Aorta (tissue), 5 donors: ENCODE measurements around the gene TDP1. TPM values are rescaled to one million over a fixed set of nuclear protein-coding genes. Genes with fewer than 3 reads are reported as not detected.

Source experiments
- ATAC-seq: fragments of 200-7000 bp; cut with Tn5 transposase; one replicate; pipeline ENCODE4 v1.9.1; 2022; ENCODE audit warnings: moderate library complexity; ENCODE audit not compliant: low FRiP score
- DNase-seq, 2 donors: peaks; one replicate each; pipeline ENCODE4 v3.0.0-alpha.2; 2020
- H3K27ac ChIP-seq, 2 donors: one replicate each; pipeline ENCODE4 v1.5.1; 2013; ENCODE audit warnings: low read length in 2 of 2, mild to moderate bottlenecking in 2 of 2, moderate library complexity in 2 of 2, control low read depth in 1 of 2, inconsistent platforms in 1 of 2, low read depth in 1 of 2
- H3K27me3 ChIP-seq, 2 donors: one replicate each; pipeline ENCODE4 v1.6.1; 2013; ENCODE audit warnings: control low read depth in 1 of 2, low read length in 1 of 2, mild to moderate bottlenecking in 1 of 2, moderate library complexity in 1 of 2; ENCODE audit not compliant: insufficient read depth in 2 of 2, control insufficient read depth in 1 of 2
- H3K36me3 ChIP-seq, 2 donors: one replicate each; pipeline ENCODE4 v1.6.1; 2013; ENCODE audit warnings: control low read depth in 1 of 2, low read length in 1 of 2, mild to moderate bottlenecking in 1 of 2; ENCODE audit not compliant: insufficient read depth in 2 of 2, control insufficient read depth in 1 of 2
- H3K4me1 ChIP-seq, 2 donors: one replicate each; pipeline ENCODE4 v1.6.1; 2013; ENCODE audit warnings: low read length in 2 of 2, control low read depth in 1 of 2, mild to moderate bottlenecking in 1 of 2, moderate library complexity in 1 of 2; ENCODE audit not compliant: insufficient read depth in 2 of 2, control insufficient read depth in 1 of 2
- H3K4me3 ChIP-seq, 2 donors: one replicate each; pipeline ENCODE4 v1.5.1; 2013; ENCODE audit warnings: low read length in 2 of 2, control low read depth in 1 of 2, mild to moderate bottlenecking in 1 of 2
- H3K9me3 ChIP-seq: one replicate; pipeline ENCODE4 v1.6.1; 2013; ENCODE audit warnings: mild to moderate bottlenecking, low read length; ENCODE audit not compliant: control insufficient read depth
- WGBS, 2 donors: extraction: QIAGEN DNeasy Blood & Tissue Kit; methylation state at CpG; one replicate each; pipeline ENCODE4 v1.1.7; 2013; 5-methylcytosine and 5-hydroxymethylcytosine counted together
- intact Hi-C, 2 donors: fragments of 100-400 bp; cut with DNase I; formaldehyde crosslinking; loops; one replicate each; pipeline versions ENCODE4 v1.14.2 to v1.15.0; 2022
- long read RNA-seq, 2 donors: library from polyadenylated mRNA; unstranded; transcript quantifications; one replicate each; pipeline ENCODE4 v2.0.0, GENCODE V29; 2020 to 2021
- polyA plus RNA-seq, 2 donors: library from polyadenylated mRNA; stranded (reverse); fragments of 200-250 nt; gene quantifications; one replicate each; pipeline ENCODE4 v1.2.3, GENCODE V29; 2013
- total RNA-seq, 2 donors: library from RNA; stranded (reverse); fragmentation: NEBNext Ultra II Directional; extraction: Animal tissue kit (Norgen Biotek cat#: 25700); gene quantifications; one replicate each; pipeline ENCODE4 v1.2.1, GENCODE V29; 2021
- donor health status: healthy with polysubstance abuse.
- donor health status: Bipolar disorder and iron deficiency.
- donor health status: DM: no; HTN: no; CAD: no.
- donor health status: DM: no; HTN: no; CAD: no.
- donor health status: DM: yes; HTN: yes; CAD: no.

Gene TDP1
- total RNA-seq (10 to 100 TPM; 10.4 to 13.3 TPM), polyA plus RNA-seq (1 to 10 TPM; 3.5 to 4.5 TPM)
- long read RNA-seq, donor 1, transcript TDP1-203 (16 exons, 2,068 nt) = major isoform, 11 of 23 reads
- long read RNA-seq, donor 1, partial matches to known transcripts = 3 of 23 reads
- long read RNA-seq, donor 1, other reads (novel, unspliced or antisense) = 6 of 23 reads
- long read RNA-seq, donor 2, partial matches to known transcripts = 1 of 6 reads
- long read RNA-seq, donor 2, other reads (novel, unspliced or antisense) = 1 of 6 reads

- intact Hi-C loops = no loop called here
- peaks cover 0 to 5% of the 10 kb centered on the region in 2 donors for H3K4me1 ChIP-seq
- H3K27me3 ChIP-seq = no peaks in the 10 kb centered on the region
- ATAC-seq (peak; percentile 96), DNase-seq (peak; percentile 98 to 99)
- H3K9me3 ChIP-seq = no peaks in the 10 kb centered on the region
- peak within 1 kb of the TSS; percentile 4 to 85 for H3K27ac ChIP-seq
- WGBS, 2 donors = 0% methylated on average over 79 to 84 of the region's 84 CpGs
- peak within 1 kb of the TSS; percentile 71 to 91 for H3K4me3 ChIP-seq
- H3K36me3 ChIP-seq = peaks cover 0 to 3% of the 10 kb centered on the region in 2 donors
Observed at GRCh38 chr14:89955745-89956660, at the start of gene TDP1. Gene TDP1 (plus strand): TSS chr14:89955927. CDS start chr14:89963115, 7,188 bp downstream.

GRCh38 chr14:89906000-89906399 lies 49.7 kb upstream of the TDP1 start:
- Histone ChIP-seq H3K27ac (no peak overlapping the region), H3K4me1 (no peaks in the 10 kb centered on the region), H3K4me3 (no peak overlapping the region), H3K9me3 (no peaks in the 10 kb centered on the region), H3K36me3 (no peaks in the 10 kb centered on the region), H3K27me3 (no peaks in the 10 kb centered on the region)
- intact Hi-C loops = loop anchor here in 1 of 2 donors (10.0 kb wide), 1 partner anchor 291 kb away; no protein-coding TSS in a partner anchor
- ATAC-seq (no peak), DNase-seq (no peak)

- Histone ChIP-seq H3K4me1 (no peaks in the 10 kb centered on the region), H3K4me3 (no peak overlapping the region), H3K36me3 (no peaks in the 10 kb centered on the region), H3K27ac (no peak overlapping the region), H3K27me3 (no peaks in the 10 kb centered on the region), H3K9me3 (no peaks in the 10 kb centered on the region)
- intact Hi-C loops = loop anchor here in 1 of 2 donors (10.0 kb wide), 1 partner anchor 293 kb away; no protein-coding TSS in a partner anchor
- ATAC-seq (no peak), DNase-seq (no peak)
- 60 to 64% methylated on average over 4 of the region's 4 CpGs for WGBS, 2 donors
Observed at GRCh38 chr14:89907655-89908054, 48.1 kb upstream of the TDP1 start.

- intact Hi-C loops = loop anchor here in 1 of 2 donors (10.0 kb wide), 1 partner anchor 294 kb away; no protein-coding TSS in a partner anchor
- H3K4me1 ChIP-seq = no peaks in the 10 kb centered on the region
- H3K27me3 ChIP-seq = no peaks in the 10 kb centered on the region
- no peak for DNase-seq
- ATAC-seq = no peak
- no peak overlapping the region for H3K4me3 ChIP-seq
- H3K9me3 ChIP-seq = no peaks in the 10 kb centered on the region
- 90 to 93% methylated on average over 9 of the region's 9 CpGs for WGBS, 2 donors
- H3K27ac ChIP-seq = no peak overlapping the region
- H3K36me3 ChIP-seq = no peaks in the 10 kb centered on the region
Observed at GRCh38 chr14:89908712-89909450, 46.8 kb upstream of the TDP1 start.

GRCh38 chr14:89909586-89909985 lies 46.1 kb upstream of the TDP1 start:
- Histone ChIP-seq H3K27me3 (no peaks in the 10 kb centered on the region), H3K4me3 (no peak overlapping the region), H3K36me3 (no peaks in the 10 kb centered on the region), H3K4me1 (no peaks in the 10 kb centered on the region), H3K9me3 (no peaks in the 10 kb centered on the region), H3K27ac (no peak overlapping the region)
- ATAC-seq = no peak
- intact Hi-C loops = loop anchor here in 1 of 2 donors (10.0 kb wide), 1 partner anchor 295 kb away; no protein-coding TSS in a partner anchor
- no peak for DNase-seq
- 98% methylated on average over 9 of the region's 9 CpGs for WGBS, 2 donors

GRCh38 chr14:89910691-89911009 lies 45.1 kb upstream of the TDP1 start:
- DNase-seq = no peak
- no peak overlapping the region for H3K27ac ChIP-seq
- no peaks in the 10 kb centered on the region for H3K4me1 ChIP-seq
- WGBS, 2 donors = 6 to 13% methylated on average over 5 of the region's 5 CpGs
- no peaks in the 10 kb centered on the region for H3K36me3 ChIP-seq
- H3K9me3 ChIP-seq = no peaks in the 10 kb centered on the region
- intact Hi-C loops = loop anchor here in 1 of 2 donors (5.0 to 10.0 kb wide), 4 partner anchors 96 to 883 kb away; partner anchors contain the start of gene FOXN3
- H3K27me3 ChIP-seq = no peaks in the 10 kb centered on the region
- ATAC-seq = no peak
- no peak overlapping the region for H3K4me3 ChIP-seq

GRCh38 chr14:89911010-89911919 lies 44.5 kb upstream of the TDP1 start:
- Histone ChIP-seq H3K4me1 (no peaks in the 10 kb centered on the region), H3K27me3 (no peaks in the 10 kb centered on the region), H3K36me3 (no peaks in the 10 kb centered on the region), H3K9me3 (no peaks in the 10 kb centered on the region), H3K27ac (peak overlapping the region in 1 of 2 donors; percentile 84), H3K4me3 (no peak overlapping the region)
- ATAC-seq (peak; percentile 70), DNase-seq (peak in 1 of 2 donors; percentile 59)
- intact Hi-C loops = loop anchor here in 1 of 2 donors (5.0 to 10.0 kb wide), 4 partner anchors 96 to 884 kb away; partner anchors contain the start of gene FOXN3
- WGBS, 2 donors = 8% methylated on average over 11 of the region's 11 CpGs
